ENCODE measurements around the gene KIAA0513. TPM values are rescaled to one million over a fixed set of nuclear protein-coding genes. Genes with fewer than 3 reads are reported as not detected.

The KIAA0513 gene, protein sequence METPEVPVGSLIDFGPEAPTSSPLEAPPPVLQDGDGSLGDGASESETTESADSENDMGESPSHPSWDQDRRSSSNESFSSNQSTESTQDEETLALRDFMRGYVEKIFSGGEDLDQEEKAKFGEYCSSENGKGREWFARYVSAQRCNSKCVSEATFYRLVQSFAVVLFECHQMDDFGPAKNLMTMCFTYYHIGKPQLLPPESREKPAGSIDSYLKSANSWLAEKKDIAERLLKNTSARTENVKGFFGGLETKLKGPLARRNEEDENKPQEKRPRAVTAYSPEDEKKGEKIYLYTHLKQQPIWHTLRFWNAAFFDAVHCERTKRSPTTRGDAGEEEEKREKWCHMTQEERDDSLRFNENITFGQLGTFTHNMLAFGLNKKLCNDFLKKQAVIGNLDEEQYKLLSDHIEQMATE
- 2.1 and 32.9 TPM in 2 replicates for total RNA-seq (2014; rRNA removed; shearing (Covaris generic))

DNA sequence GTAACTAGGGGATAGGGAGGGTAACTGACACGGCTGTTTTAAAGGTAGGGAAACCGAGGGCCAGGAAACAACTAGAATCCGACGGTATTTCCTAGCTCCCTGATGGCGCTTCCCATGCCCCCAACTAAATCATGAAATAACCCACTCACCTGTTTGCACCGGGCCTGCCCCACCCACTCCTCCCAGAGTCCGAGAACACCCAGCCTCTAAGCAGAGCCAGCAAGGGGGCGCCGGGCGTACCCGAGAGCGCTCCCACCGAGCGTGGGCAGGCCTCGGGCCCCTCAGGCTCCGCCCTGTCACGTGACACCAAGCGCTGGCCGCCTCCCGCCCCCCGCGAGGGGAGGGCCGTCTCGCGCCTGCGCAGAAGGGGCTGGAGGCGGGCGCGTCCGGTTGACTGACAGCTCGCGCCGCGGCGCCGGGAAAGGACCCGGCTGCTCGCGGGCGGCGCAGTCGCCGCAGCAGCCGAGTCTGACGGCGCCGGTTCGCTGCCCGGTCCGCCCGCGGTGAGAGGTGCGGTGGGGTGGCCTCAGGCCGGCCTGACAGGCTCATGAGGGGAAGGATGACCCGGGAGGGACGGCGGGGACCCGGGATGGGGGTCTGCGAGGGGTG, at the start of gene KIAA0513:
Gene KIAA0513 (plus strand): TSS at position 447 of the 609 bp plus-strand sequence. CDS start 39,277 bp downstream, outside the sequence.
- peak; percentile 94 for DNase-seq (ENCODE audit: low read depth)

- no peak for DNase-seq (ENCODE audit: low read depth)
Measured at GRCh38 chr16:84979516-84979915, 48.1 kb upstream of the KIAA0513 start.

GRCh38 chr16:84982434-84982833, 45.2 kb upstream of the KIAA0513 start:
- no peak for DNase-seq (ENCODE audit: low read depth)

DNA sequence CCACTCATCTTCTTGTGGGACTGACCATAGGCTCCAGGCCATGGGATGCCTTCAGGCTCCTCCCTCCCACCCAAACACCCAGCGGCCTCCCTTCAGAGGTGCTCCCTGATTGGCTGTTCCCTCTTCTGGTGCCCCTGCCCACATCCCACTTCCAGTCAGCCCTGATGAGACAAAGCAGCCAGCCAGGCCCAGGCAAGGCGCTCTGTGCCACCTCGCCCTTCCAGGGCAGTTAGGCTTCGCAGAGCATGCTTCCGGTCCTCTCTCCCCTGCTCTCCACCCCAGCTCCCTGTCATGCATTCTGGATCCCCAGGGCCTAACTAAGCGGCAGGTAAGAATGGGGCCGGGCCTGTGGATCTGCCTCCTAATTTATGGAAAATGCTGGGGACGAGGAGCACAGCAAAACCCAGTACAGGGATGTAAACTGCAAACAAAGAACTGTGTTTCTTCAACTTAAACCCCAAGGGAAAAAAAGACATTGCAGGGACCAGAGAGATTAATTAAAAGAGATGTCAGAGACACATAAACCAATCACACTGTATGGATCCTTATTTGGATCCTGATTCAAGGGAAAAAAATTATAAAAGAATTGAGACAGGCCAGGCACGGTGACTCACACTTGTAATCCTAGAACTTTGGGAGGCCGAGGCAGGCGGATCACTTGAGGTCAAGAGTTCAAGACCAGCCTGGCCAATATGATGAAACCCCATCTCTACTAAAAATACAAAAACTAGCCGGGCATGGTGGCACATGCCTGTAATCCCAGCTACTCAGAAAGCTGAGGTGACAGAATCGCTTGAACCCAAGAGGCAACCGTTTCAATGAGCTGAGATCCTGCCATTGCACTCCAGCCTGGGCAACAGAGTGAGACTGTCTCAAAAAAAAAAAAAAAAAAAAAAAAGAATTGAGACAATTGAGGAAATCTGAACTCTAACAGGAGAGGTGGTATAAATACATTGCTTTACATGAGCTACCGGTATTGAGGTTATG, 42.2 kb upstream of the KIAA0513 start:
- DNase-seq (ENCODE audit: low read depth): peak; percentile 32

GRCh38 chr16:84986102-84986501, 41.5 kb upstream of the KIAA0513 start:
- no peak for DNase-seq (ENCODE audit: low read depth)

DNA sequence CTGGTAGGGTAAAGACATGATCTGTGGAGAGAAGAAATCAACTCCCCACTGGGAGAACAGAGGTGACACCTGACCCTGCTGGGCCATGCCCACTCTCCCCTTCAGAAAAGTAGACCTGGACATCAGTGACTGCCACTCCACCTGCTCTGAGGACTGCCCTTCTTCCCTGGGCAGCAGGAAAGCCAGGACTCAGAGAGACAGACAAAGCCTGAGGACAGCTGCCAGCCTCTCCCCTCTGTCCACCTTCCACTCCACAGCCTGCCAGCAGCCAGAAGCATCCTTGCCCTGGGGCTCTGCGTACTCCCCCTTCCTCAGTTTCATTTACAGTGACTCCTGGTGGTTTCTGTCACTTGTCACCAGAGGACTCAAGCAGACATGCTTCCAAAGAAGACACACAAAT, 40.7 kb upstream of the KIAA0513 start:
- no peak for DNase-seq (ENCODE audit: low read depth)

- DNase-seq (ENCODE audit: low read depth): no peak
Measured at GRCh38 chr16:84988328-84989080, 39.1 kb upstream of the KIAA0513 start.

GRCh38 chr16:84989749-84990620, 37.6 kb upstream of the KIAA0513 start:
- DNase-seq (ENCODE audit: low read depth): no peak

- DNase-seq (ENCODE audit: low read depth): no peak
Measured at GRCh38 chr16:84990782-84991181, 36.8 kb upstream of the KIAA0513 start.

DNA sequence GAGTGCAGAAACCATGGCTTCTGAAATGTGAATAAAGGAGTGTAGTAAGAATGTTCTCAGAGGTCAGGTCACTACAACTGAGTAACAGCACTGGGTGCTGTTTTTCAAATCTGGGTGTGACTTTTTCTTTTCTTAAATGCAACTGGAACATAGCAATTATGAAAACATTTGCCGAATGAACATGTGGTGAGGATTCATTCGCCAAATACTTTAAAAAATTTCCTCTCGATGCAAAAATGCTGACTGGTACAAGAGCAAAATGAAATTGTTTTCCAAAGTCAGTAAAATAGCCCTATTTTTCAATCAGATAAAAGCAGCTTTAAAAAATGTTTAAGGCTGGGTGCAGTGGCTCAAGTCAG, 34.9 kb upstream of the KIAA0513 start:
- no peak for DNase-seq (ENCODE audit: low read depth)

GRCh38 chr16:84993926-84994325, 33.7 kb upstream of the KIAA0513 start:
- no peak for DNase-seq (ENCODE audit: low read depth)

- DNase-seq (ENCODE audit: low read depth): no peak
Measured at GRCh38 chr16:84995663-84996062, 31.9 kb upstream of the KIAA0513 start.

DNA sequence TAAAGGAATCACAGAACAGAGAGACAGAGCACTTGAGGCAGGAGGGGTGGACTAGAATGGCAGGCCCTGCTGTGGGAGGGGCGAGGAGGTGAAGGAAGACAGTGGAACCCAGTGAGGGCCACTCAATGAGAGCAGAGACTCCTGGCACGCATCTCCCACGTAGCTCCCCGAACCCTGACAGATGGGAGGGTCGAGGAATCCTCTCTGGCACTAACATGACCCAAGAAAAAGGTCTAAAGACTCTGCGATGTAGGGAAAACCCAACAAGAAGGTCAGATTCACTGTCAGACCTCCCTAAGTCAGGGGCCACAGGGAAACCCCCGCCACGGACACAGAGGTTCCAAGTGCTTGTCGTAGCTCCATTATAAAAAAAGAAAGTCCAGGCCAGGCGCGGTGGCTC, 31.2 kb upstream of the KIAA0513 start:
- no peak for DNase-seq (ENCODE audit: low read depth)

DNA sequence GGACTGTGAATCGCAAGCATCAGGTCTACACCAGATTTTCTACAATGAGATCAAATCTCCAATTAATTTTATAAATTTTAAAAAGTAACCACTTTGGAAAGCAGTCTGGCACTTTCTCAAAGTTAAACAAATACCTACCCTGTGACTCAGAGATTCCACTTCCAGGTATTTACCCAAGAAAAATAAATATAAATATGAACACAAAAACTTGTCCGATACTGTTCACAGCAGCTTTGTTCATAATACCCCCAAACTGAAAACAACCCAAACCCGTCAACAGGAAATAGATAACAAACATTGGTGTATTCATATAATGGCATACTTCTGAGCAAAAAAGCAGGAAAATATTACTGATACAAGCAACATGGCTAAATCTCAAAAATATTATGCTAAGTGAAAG, 28.4 kb upstream of the KIAA0513 start:
- DNase-seq (ENCODE audit: low read depth): no peak

DNA sequence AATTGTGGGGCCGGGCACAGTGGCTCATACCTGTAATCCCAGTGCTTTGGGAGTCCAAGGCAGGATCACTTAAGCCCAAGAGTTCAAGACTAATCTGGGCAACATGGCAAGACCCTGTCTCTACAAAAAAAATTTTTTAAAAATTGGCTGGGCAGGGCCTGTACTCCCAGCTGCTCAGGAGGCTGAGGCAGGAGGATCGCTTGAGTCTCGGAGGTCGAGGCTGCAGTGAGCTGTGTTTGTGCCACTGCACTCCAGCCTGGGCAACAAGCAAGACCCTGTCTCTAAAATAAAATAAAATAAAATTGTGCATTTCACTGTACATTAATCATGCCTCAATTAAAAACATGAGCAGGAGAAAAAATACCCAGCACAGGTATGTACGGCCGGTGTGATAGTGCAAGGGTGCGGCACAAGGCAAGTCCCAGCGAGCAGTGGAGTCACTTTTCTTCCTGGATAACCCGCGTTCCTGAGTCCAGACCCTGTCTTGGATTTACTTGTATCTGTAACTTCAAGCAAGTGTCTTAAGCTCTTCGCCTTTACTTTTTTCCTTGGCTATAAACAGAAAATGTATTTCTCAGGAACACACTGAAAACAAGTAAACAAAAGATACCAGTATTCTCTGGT, 27.6 kb upstream of the KIAA0513 start:
- DNase-seq (ENCODE audit: low read depth): no peak

- no peak for DNase-seq (ENCODE audit: low read depth)
Measured at GRCh38 chr16:85002099-85002541, 25.5 kb upstream of the KIAA0513 start.

- DNase-seq (ENCODE audit: low read depth): no peak
Measured at GRCh38 chr16:85002608-85003007, 25.0 kb upstream of the KIAA0513 start.

GRCh38 chr16:85003076-85003475, 24.5 kb upstream of the KIAA0513 start:
- no peak for DNase-seq (ENCODE audit: low read depth)

- DNase-seq (ENCODE audit: low read depth): no peak
Measured at GRCh38 chr16:85003725-85004586, 23.6 kb upstream of the KIAA0513 start.

All from Daoy (cell line).